Activated CD4-positive, alpha-beta T cell treated with anti-CD3 and anti-CD28 coated beads, Interleukin-2, amount 10 ng/mL, durations not matched to agents 24 days and 14 days (primary cell): Measurements from ENCODE around the gene CACNG7. TPM values are rescaled to one million over a fixed set of nuclear protein-coding genes. Genes with fewer than 3 reads are reported as not detected.
"Not testable (repeated sequence)": the region's sequence is repeated elsewhere in the genome, so short reads cannot be mapped to it uniquely, and the experiment has no call there.

Source experiments
- DNase-seq: peaks from one replicate; pipeline ENCODE4 v3.0.0; 2022
- H3K27ac Mint-ChIP-seq: one replicate; pipeline ENCODE4 v1.8.0; 2022; ENCODE audit warnings: mild to moderate bottlenecking, mixed read lengths
- H3K27me3 Mint-ChIP-seq: one replicate; pipeline ENCODE4 v1.8.0; 2022; ENCODE audit warnings: mixed read lengths
- H3K36me3 Mint-ChIP-seq: one replicate; pipeline ENCODE4 v1.8.0; 2022; ENCODE audit warnings: low read depth, mild to moderate bottlenecking, mixed read lengths
- H3K4me1 Mint-ChIP-seq: one replicate; pipeline ENCODE4 v1.8.0; 2021; ENCODE audit warnings: mixed read lengths
- H3K4me3 Mint-ChIP-seq: one replicate; pipeline ENCODE4 v1.8.0; 2022; ENCODE audit warnings: mild to moderate bottlenecking, moderate library complexity, mixed read lengths
- H3K9me3 Mint-ChIP-seq: one replicate; pipeline ENCODE4 v1.8.0; 2021; ENCODE audit warnings: mixed read lengths
- intact Hi-C: fragments of 100-400 bp; cut with micrococcal nuclease; formaldehyde crosslinking; loops from one replicate; pipeline ENCODE4 v1.15.1; 2023
- total RNA-seq: library from RNA; stranded (reverse); gene quantifications from 2 replicates; pipeline ENCODE4 v1.2.3, GENCODE V29; 2022

The CACNG7 gene
- total RNA-seq, 1 donor from 2014 or later = not detected

- Mint-ChIP-seq H3K9me3 (no peaks in the 10 kb centered on the region), H3K27me3 (peaks cover 25% of the 10 kb centered on the region), H3K4me1 (peaks cover 1% of the 10 kb centered on the region), H3K27ac (no peak overlapping the region), H3K4me3 (no peak overlapping the region), H3K36me3 (no peaks in the 10 kb centered on the region)
- intact Hi-C loops = no loop called here
- DNase-seq = peak; percentile 63
These were observed 33.1 kb downstream of the CACNG7 start for GRCh38 chr19:53942001-53942786.

- no peaks in the 10 kb centered on the region for H3K9me3 Mint-ChIP-seq
- no peak for DNase-seq
- H3K4me3 Mint-ChIP-seq = no peak overlapping the region
- no peak overlapping the region for H3K27ac Mint-ChIP-seq
- peaks cover 25% of the 10 kb centered on the region for H3K27me3 Mint-ChIP-seq
- H3K4me1 Mint-ChIP-seq = peaks cover 1% of the 10 kb centered on the region
- no peaks in the 10 kb centered on the region for H3K36me3 Mint-ChIP-seq
- intact Hi-C loops = no loop called here
These were observed 35.3 kb downstream of the CACNG7 start for GRCh38 chr19:53944416-53944815.

GRCh38 chr19:53944933-53945332 lies 35.9 kb downstream of the CACNG7 start:
- Mint-ChIP-seq H3K27me3 (peaks cover 25% of the 10 kb centered on the region), H3K27ac (no peak overlapping the region), H3K36me3 (no peaks in the 10 kb centered on the region), H3K9me3 (no peaks in the 10 kb centered on the region), H3K4me3 (no peak overlapping the region), H3K4me1 (peaks cover 1% of the 10 kb centered on the region)
- intact Hi-C loops = no loop called here
- no peak for DNase-seq

GRCh38 chr19:53945441-53945840 lies 36.4 kb downstream of the CACNG7 start:
- peaks cover 1% of the 10 kb centered on the region for H3K4me1 Mint-ChIP-seq
- no peaks in the 10 kb centered on the region for H3K9me3 Mint-ChIP-seq
- no peak for DNase-seq
- no peak overlapping the region for H3K4me3 Mint-ChIP-seq
- intact Hi-C loops = no loop called here
- H3K36me3 Mint-ChIP-seq = no peaks in the 10 kb centered on the region
- no peak overlapping the region for H3K27ac Mint-ChIP-seq
- H3K27me3 Mint-ChIP-seq = peaks cover 25% of the 10 kb centered on the region

GRCh38 chr19:53945998-53946397 lies 36.9 kb downstream of the CACNG7 start:
- intact Hi-C loops = no loop called here
- no peaks in the 10 kb centered on the region for H3K9me3 Mint-ChIP-seq
- H3K36me3 Mint-ChIP-seq = no peaks in the 10 kb centered on the region
- no peak overlapping the region for H3K4me3 Mint-ChIP-seq
- no peak overlapping the region for H3K27ac Mint-ChIP-seq
- no peak for DNase-seq
- peaks cover 25% of the 10 kb centered on the region for H3K27me3 Mint-ChIP-seq
- H3K4me1 Mint-ChIP-seq = peaks cover 1% of the 10 kb centered on the region

- Mint-ChIP-seq H3K36me3 (no peaks in the 10 kb centered on the region), H3K9me3 (no peaks in the 10 kb centered on the region), H3K4me1 (peaks cover 1% of the 10 kb centered on the region), H3K4me3 (no peak overlapping the region), H3K27ac (no peak overlapping the region), H3K27me3 (peaks cover 14% of the 10 kb centered on the region)
- intact Hi-C loops = no loop called here
- no peak for DNase-seq
These were observed 38.5 kb downstream of the CACNG7 start for GRCh38 chr19:53947624-53948023.

GRCh38 chr19:53948611-53949010 lies 39.5 kb downstream of the CACNG7 start:
- H3K27ac Mint-ChIP-seq, H3K4me1 Mint-ChIP-seq, intact Hi-C loops, H3K4me3 Mint-ChIP-seq, H3K9me3 Mint-ChIP-seq, H3K27me3 Mint-ChIP-seq, DNase-seq, H3K36me3 Mint-ChIP-seq: not testable (repeated sequence)

- DNase-seq = no peak
- Mint-ChIP-seq H3K27ac (no peak overlapping the region), H3K9me3 (no peaks in the 10 kb centered on the region), H3K27me3 (peaks cover 4% of the 10 kb centered on the region), H3K36me3 (no peaks in the 10 kb centered on the region), H3K4me1 (no peaks in the 10 kb centered on the region), H3K4me3 (no peak overlapping the region)
- intact Hi-C loops = no loop called here
These were observed 42.4 kb downstream of the CACNG7 start for GRCh38 chr19:53951436-53951835.

GRCh38 chr19:53951947-53952346 lies 42.9 kb downstream of the CACNG7 start:
- Mint-ChIP-seq H3K27ac (no peak overlapping the region), H3K36me3 (no peaks in the 10 kb centered on the region), H3K27me3 (peaks cover 6% of the 10 kb centered on the region), H3K9me3 (no peaks in the 10 kb centered on the region), H3K4me3 (no peak overlapping the region), H3K4me1 (no peaks in the 10 kb centered on the region)
- no peak for DNase-seq
- intact Hi-C loops = no loop called here

GRCh38 chr19:53953383-53953782 lies 44.3 kb downstream of the CACNG7 start:
- Mint-ChIP-seq H3K4me3 (no peak overlapping the region), H3K36me3 (no peaks in the 10 kb centered on the region), H3K27me3 (peaks cover 16% of the 10 kb centered on the region), H3K9me3 (no peaks in the 10 kb centered on the region), H3K27ac (no peak overlapping the region), H3K4me1 (no peaks in the 10 kb centered on the region)
- intact Hi-C loops = no loop called here
- DNase-seq = no peak

GRCh38 chr19:53957448-53958167 lies 48.5 kb downstream of the CACNG7 start:
- Mint-ChIP-seq H3K27ac (no peak overlapping the region), H3K4me1 (peaks cover 5% of the 10 kb centered on the region), H3K4me3 (no peak overlapping the region), H3K27me3 (peaks cover 50% of the 10 kb centered on the region), H3K36me3 (no peaks in the 10 kb centered on the region), H3K9me3 (no peaks in the 10 kb centered on the region)
- DNase-seq = no peak
- intact Hi-C loops = no loop called here

- Mint-ChIP-seq H3K36me3 (no peaks in the 10 kb centered on the region), H3K4me1 (peaks cover 5% of the 10 kb centered on the region), H3K27ac (no peak overlapping the region), H3K9me3 (no peaks in the 10 kb centered on the region), H3K4me3 (no peak overlapping the region), H3K27me3 (peaks cover 50% of the 10 kb centered on the region)
- DNase-seq = no peak
- intact Hi-C loops = no loop called here
These were observed 49.1 kb downstream of the CACNG7 start for GRCh38 chr19:53958168-53958571.

- Mint-ChIP-seq H3K36me3 (peaks cover 2% of the 10 kb centered on the region), H3K9me3 (no peaks in the 10 kb centered on the region), H3K4me1 (peaks cover 5% of the 10 kb centered on the region), H3K27ac (no peak overlapping the region), H3K27me3 (peaks cover 58% of the 10 kb centered on the region), H3K4me3 (no peak overlapping the region)
- no peak for DNase-seq
- intact Hi-C loops = no loop called here
These were observed 50.0 kb downstream of the CACNG7 start for GRCh38 chr19:53958823-53959757.

GRCh38 chr19:53960187-53960586 lies 51.1 kb downstream of the CACNG7 start:
- no peak overlapping the region for H3K4me3 Mint-ChIP-seq
- H3K27ac Mint-ChIP-seq = no peak overlapping the region
- H3K36me3 Mint-ChIP-seq = peaks cover 4% of the 10 kb centered on the region
- intact Hi-C loops = no loop called here
- H3K9me3 Mint-ChIP-seq = no peaks in the 10 kb centered on the region
- H3K27me3 Mint-ChIP-seq = peaks cover 66% of the 10 kb centered on the region
- DNase-seq = no peak
- peaks cover 5% of the 10 kb centered on the region for H3K4me1 Mint-ChIP-seq
